ENCODE measurements around the gene KRT15.

The KRT15 gene

DNA sequence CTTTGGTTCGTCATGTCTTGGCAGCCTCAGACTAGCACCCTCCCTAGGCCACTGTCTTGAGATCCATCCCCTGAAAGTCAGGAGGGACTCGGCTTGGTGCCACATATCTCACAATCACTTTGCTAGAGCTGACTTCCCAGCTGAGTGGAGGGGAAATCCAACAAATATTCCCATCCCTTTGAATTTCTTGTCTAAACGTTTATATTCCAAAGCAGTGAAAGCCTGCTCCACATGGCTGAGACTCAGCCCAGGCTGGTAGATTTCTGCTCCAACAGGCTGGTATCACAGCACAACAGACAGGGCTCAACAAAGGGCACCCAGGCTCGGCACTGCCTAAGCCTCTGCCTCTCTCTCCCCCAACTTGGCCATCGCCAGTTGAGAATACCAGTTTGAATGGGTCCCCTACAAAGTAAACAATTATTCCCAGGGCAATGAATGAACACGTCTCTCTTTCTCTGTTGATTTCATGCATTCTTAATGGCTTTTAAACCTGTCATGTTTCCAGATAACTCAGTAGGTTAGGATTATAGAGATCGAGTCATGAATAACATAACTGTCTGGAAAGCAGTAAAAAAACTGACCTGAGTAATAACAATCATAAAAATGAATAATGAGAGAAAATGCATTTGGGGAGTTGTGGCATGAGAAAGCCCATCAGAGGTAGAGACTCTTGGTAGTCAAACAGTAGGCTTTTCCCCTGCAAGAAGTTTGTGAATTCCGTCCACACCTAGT is 14.3 kb downstream of the KRT15 start:
- no peak for DNase-seq

DNA sequence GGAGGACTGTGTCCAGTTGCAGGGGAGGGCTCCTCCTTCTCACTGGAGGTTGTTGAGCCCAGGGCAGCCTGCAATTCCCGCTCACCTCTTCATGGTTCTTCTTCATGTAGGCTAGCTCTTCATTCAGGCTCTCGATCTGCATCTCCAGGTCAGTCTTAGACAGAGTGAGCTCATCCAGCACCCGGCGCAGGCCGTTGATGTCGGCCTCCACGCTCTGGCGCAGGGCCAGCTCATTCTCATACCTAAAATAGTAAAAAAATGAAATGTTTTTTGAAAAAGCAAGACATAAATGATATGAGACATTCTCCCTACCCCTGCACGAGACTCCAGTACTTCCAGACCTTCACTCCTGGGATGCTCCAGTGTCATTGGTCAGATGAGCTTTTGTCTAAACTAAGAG is 15.5 kb downstream of the KRT15 start:
- DNase-seq, result no peak

DNA sequence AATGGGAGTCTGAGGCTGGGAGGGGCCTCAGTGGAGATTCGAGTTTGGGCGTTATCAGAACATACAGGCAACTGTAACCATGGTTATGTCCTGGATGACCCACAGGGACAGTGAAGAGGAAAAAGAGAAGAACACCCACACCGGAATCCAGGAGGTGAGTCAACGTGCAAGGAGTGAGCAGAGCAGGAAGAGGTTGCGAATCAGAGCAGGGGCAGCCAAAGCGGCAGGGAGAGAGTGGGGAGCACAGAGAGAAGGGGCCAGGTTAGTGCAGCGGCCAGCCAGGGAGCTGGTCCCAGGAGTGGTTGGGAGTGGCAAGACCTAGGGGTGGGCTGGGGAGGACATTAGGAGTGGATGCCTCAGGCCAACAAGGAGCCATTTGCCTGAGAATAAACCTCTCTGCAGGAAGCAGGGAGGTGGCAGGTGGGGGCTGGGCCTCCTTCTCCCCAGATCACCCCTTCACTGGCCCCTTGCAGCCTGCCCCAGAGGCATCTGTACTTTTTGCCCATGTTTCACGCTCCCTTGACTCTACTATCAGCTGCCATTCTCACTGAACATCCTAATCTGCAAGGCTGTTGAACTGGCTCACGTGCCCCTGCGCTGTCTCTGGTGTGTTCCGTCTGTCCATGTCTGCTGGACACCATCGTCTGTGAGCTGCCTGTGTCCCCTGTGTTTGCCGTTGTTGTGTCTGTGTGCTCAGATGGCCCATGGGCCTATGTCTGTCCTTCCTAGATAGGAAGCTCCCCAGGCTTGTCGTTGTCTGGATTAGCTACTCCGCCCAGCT is 18.4 kb downstream of the KRT15 start:
- DNase-seq, result no peak

DNA sequence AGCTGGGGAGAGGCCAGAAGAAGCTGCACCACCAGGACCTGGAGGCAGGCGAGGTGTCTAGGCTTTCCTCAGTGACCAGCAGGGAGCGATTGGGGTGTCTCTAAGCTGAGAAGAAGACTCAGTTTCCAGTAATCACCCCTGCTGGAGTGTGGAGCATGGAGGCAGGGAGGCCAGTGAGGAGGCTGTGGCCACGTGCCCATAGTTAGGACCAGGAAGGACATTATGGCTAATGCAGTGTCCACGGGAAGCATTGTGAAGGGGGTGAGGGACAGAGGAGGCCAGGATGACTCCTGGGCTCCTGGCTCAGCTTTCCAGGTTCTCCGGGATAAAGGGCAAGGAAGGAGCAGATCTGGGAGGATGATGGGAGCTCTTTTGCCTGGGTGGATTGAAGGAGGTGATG is 19.0 kb downstream of the KRT15 start:
- DNase-seq, result no peak

DNA sequence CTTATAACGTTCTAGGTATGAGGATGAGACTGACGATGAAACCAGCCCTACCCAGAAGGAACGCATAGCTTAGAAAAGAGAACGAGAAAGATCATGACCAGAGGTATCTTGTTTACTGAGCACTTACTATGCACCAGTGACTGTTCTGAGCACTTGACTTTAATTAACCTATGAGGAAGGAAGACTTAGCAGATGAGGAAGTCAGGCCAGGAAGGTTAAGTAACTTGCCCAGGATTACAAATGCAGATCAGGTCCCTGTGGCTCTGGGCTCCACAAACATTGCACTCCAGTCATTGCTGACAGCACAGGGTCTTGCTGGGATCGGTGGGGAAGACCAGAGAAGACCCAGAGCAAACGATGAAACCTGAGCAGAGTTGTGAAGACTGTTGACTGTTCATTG is 20.4 kb downstream of the KRT15 start:
- no peak for DNase-seq

DNA sequence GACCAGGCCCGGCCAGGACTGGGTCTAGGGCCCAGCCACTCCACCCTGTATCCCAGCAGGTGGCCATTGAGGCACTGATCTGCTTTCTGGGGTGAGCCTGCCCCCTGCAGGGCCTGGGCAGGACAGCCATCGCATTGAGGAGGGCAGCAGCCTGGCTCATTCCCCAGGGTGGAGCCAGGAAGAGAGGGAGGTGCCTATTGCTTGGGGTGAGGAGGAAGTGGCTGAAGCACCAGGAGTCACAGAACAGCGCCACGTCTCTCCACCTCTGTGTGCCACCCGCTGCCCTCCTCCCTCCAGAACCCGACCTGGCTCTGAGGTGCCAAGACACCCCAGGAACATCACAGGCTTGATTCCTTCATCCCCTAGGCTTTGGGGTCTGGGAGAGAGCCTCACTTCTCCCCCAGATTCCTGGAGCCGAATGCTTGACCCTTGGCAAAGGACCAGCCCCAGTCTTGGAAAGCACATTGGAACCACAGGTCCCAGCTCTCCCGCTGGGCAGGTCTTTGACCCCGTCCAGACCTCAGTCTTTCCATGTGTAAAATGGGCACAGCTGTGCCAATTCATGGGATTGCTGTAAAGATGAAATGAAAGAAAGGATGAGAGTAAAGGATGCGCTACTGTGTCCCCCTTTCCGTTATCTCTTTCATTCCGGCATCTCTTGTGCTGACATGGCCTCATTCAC is 21.7 kb downstream of the KRT15 start:
- DNase-seq, result peak; percentile 45

DNA sequence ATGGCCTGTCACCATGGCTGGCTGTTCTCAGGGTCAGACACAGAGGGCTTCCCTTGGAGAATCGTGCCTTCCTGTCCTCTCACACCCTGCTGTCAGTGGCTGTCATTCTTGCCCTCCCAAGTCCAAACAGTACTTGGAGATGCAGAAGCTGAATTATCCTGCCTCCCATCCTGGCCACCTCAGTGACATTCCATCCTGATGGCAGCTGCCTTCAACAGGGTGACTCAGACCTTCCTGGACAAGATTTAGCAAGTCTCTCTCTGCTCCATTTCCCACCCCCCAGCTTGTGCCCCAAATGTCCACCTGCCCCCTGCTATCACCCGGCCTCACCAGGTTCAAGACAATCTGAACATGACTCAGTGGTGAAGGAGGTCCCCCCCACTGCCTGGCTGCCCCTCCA is 24.2 kb downstream of the KRT15 start:
- DNase-seq, result no peak

DNA sequence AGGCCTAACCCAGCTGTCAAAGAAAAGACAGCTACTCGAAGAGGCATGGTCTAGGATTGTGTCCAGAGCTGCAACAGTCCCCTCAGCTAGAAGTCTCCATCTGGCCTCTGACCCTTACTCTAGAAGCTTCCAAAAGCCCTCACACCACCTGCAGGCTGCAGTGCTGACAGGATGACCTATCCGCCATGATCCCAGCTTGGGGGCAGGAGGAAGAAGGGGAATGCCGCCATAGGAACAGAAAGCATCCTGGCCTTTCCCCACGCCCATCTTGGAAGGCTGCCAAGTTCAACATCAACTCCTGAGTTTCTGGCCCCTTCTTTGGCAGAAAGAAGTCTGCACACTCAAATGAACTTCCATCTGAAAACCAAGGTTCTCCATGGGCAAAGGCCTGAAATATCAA is 25.9 kb downstream of the KRT15 start:
- DNase-seq, result no peak

DNA sequence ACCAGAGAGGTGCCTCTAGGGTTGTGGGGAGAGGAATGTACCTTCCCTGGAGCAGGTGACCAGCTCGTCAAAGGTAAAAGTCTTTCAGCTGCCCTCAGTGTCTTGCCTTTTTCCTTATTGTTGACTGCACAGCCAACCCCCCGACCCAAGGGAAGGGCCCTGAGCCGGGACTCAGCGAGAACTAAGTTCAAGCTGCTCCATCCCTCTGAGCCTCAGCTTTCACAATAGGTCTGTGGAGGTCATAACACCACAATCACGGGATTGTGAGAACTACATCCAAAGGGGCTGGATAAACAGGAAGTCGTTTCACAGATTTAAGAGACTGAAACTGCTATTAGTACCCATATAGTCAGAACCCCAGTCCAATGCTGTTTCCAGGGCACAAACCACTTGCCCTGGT is 26.3 kb downstream of the KRT15 start:
- DNase-seq, result no peak

DNA sequence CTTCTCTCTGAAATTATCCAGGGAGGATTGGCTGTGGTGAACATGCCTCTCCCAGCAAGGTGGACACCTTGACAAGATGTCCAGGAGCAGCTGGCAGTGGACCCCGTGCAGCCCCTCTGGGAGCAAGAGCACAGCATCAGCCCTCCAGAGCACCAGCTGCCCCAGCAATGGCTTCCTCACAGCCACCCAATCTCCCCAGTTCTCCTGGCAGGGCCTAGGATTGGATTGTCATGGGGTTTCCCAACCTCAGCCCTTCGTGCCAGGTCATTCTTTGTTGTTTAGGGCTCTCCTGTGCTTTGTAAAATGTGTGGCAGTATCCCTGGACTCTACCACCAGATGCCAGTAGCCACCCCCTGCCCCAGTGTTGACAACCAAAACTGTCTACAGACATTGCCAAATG is 27.2 kb downstream of the KRT15 start:
- no peak for DNase-seq

DNA sequence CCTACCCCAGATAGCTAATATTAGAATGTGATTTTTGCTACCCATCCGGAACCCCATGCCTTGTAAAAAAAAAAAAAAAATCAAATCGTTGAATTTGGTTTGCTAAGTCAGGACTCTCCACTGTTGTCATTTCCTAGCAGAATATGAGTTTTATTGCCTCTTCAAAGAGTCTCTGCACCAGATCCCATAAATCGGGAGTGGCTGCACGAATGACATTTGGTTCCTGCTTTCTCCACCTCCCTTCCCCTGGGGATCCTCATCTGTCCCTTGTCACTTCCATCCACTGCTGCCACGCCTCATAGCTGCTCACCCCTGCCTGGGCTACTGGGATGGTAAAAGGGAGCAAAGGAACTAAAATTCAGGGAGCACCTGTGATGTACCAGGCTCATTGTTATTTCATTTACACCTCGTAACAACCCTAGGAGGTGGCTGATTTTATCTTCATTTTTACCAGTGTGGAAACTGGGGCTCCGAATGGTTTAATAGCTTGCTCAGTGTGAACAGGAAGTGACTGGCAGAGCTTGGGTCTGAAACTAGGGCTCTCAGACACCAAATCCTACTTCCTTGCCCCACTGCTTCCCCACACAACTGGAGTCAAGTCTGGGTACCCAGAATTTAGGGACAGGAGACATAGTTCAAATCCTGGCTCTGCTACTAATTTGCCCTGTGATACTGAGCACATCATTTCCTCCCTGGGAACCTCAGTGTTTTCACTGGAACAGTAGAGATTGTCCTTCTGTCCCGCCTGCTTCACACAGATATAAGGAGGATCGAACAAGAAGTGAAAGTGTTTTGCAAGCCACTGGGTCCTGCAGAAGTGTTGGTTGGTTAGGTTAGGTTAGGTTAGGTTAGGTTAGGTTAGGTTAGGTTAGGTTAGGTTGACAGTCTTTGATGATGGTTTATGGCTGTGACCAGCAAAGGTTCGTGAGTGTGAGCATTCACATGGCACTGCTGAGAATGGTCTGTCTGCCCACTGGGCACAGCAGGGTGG is 28.4 kb downstream of the KRT15 start:
- no peak for DNase-seq

DNA sequence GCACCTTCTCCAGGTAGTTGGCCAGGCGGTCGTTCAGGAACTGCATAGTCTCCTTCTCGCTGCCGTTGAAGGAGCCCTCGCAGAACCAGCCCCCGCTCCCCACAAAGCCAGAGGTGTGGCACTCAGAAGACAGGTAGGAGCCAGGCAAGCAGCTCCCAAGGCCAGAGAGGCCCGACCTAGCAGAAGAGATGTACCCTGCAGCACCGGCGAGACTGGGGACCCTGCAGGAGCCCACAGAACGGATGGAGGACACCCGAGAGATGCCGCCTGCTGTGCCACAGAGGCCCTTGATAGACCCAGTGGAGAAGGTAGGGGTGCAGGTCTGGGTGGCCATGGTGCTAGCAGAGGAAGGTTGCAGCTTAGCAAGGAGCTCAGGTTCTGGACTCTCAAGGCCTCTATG is 29.2 kb downstream of the KRT15 start, which contains the start of gene KRT36:
TSS of gene KRT36 (minus strand) at position 380 of the 400 bp plus-strand sequence. CDS start at position 334, 46 bp downstream.
- no peak for DNase-seq

DNA sequence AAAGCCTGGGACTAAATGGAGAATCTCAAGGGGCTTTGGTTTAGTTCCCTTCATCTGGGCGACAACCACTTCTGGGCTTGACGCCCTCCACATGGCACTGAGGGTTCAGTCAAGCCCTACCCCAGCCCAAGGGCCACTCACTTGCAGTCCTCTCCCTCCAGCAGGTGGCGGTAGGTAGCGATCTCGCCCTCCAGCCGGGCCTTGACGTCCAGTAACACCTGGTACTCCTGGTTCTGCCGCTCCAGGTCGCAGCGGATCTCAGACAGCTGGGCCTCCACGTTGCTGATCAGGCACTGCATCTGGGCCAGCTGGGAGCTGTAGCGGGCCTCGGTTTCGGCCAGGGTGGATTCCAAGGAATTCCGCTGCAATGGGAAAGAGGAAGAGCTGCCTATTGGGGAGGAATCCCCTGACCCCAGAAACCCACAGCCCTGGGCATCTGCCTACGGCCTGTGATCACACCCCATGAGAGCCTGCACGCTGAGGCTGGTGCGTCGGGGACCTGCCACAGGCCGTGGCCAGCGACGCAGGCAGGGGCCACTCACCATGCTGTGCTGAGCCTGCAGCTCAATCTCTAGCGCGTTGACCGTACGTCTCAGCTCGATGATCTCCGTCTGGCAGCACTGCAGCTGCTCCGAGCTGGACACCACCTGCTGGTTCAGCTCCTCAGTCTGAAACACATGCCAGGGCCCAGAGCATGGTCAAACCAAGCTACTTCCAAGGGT is 31.7 kb downstream of the KRT15 start:
- DNase-seq, result no peak

DNA sequence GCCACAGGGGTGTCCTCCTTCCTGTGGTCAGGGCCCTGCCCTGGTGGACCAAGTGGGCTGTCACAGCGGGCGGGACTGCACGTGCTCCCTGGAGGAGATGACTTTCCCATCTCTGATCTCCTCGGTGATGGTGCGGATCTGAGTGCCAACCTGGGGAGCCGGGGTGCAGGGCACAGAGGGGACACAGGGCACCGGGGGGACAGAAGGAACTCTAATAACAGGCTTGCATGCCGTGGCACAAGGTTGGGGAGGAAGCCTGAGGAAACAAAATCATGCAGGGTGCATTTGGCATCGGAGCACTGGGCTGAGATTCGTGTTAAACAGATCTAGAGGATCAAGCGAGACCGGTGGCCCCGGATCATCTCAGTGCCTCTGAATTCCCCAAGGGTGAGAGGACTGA is 32.4 kb downstream of the KRT15 start:
- DNase-seq, result no peak

DNA sequence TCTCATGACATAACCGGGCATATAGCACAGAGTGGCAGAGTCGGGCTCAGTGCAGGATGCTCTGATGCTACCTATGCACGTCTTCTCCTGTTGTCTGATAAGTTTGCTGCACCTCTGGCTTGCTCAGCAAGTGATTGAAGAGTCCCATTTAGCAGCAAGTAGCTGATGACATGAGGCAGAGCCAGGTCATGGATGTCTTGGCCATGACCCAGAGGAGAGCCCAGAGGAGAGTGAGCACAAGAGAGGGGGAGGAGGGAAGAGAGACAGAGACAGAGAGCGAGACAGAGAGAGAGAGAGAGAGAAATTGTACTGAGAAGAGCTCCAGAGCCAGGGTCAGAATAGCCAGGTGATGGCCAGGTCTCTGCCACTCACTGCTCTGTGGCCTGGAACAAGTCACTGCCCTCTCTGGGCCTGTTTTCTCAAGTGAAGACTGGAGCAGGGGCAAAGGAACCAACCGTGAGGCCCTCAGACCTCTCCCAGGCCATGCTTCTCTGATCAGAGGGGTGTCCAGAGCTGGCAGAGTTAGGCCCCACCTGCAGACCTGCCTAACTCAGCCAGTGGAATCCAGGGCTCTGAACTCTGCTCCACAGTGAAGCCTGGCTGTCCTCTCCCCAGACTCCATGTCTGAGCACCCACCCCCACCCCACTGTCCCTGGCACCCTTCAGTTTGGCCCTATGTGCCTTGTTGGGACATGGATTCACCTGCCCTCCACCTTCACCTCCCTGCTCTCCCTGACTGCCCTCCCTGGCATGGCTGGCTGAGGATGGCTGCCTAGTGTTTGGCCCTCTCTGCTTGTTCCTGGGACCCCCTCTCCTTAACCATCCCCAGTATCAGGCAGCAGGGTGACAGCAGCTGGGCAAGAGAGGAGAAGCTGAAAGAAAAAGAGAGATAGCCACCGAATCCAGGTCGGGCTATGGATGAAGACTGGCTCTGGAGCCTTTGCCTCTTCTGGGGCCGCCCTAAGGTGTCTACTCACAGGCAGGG is 33.5 kb downstream of the KRT15 start:
- no peak for DNase-seq

DNA sequence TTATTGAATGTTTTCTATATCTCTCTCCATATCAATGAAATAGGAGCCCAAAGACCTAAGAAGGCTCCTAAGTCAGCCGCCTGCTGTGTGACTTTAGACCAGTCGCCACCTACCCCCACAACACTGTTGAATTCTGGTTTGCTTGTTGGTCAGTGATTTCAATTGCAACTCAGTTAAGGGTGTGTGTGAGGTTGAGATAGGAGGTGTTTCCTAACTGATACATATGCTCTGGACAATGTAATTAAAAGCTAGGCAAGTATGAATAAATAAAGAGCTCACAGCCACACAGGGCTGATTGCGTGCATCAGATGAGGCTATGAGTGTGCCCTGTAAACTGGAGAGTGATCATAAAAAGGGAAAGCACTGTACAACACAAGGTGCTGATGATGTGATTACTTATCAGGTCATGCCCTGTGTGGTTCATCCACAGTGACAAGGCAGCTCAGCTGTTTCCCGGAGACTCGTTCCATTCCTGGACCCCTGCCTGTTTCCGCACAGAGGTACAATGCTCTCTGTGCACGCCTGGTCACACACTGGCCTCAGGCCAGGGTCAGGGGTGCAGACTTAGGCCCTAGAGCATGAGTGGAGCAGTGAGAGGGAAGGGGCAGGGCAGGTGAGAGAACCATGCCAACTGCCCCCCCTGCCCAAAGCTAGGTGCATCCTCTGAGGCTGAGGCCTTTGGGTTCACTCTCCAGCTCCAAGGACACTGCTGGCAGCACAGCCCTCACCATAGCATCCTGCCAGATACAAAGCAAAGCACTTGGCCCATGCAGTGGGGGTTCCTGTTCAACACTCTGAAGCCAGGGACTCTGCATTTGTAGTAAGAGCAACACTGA is 34.5 kb downstream of the KRT15 start:
- DNase-seq, result no peak

DNA sequence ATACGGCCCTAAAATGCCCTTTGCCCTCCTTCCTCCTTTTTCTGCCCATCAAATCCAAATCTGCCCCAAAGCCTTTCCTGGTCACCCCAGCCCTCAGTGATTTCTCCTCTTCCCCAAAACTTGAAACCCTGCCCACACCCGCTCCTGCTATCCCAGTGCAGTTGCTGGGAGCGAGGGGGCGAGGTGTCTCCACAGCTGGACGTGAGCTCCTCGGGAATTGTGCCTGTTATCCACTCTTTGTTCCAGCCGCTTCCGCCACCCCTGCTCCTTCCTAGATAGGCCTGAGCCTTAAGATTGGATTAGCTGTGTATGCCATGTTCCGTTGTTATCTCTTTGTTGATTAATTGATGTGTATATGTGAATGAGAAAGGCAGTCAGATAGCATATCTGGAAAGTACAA is 35.2 kb downstream of the KRT15 start:
- no peak for DNase-seq

DNA sequence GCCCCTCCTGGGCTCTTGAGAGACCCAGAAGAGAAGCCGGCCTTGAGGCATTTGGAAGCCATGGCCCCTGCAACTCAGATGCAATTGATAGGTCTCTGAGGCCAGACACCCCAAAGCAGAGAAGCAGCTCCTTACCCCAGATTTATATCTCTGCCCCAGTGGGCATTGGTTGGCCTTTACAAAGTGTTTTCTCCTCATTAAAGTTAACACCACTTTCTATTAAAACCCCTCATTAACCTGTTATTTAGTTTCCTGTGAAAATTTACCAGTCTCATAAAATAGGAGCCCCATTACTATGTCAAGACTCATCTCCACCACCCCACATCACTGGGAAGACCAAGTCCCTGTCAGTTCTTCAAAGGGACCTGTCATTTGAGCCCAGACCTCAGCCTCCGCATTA is 37.7 kb downstream of the KRT15 start, which contains the start of gene KRT35:
TSS of gene KRT35 (minus strand) at position 116 of the 400 bp plus-strand sequence. CDS start at position 62, 54 bp downstream.
- DNase-seq, result no peak

DNA sequence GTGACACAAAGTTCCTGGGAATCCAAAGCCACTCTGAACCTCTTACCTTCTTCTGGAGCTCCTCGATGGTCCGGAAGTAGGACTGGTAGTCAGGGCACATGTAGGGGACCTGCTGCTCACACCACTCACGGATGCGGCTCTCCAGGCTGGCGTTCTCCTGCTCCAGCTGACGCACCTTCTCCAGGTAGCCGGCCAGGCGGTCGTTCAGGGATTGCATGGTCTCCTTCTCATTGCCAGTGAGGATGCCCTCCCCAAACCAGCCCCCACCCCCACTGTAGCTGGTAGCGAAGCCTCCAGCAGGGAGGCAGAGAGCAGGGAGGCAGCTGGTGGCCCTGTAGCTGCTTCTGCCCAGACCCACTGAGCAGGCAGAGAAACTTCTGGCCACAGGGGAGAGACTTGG is 38.1 kb downstream of the KRT15 start:
- no peak for DNase-seq

Data from right kidney (tissue), 1 donor.